ENCODE data around the gene PARD3B. TPM values are rescaled to one million over a fixed set of nuclear protein-coding genes. Genes with fewer than 3 reads are reported as not detected.

PARD3B gene
- total and polyA plus RNA-seq, 2 experiments from 2014 or later: 3.5 to 4.4 TPM

- Histone ChIP-seq H3K79me2 (replicated peaks; ENCODE audit: insufficient read depth) (no peaks in the 10 kb centered on the region), H3K36me3 (ENCODE audit: insufficient read depth) (no peaks in the 10 kb centered on the region), H3K4me1 (ENCODE audit: insufficient read depth) (no peaks in the 10 kb centered on the region), H3K4me3 (no peak overlapping the region), H2AFZ (no peak overlapping the region), H3K27me3 (ENCODE audit: insufficient read depth) (no peaks in the 10 kb centered on the region), H3K27ac (ENCODE audit: low read depth) (no peak overlapping the region), H3K9me2 (ENCODE audit: insufficient read depth) (no peaks in the 10 kb centered on the region), H4K20me1 (replicated peaks; ENCODE audit: insufficient read depth) (no peaks in the 10 kb centered on the region), H3K4me2 (no peak overlapping the region), H3F3A (replicated peaks; ENCODE audit: low read depth) (no peaks in the 10 kb centered on the region)
- Mint-ChIP-seq H3K4me3 (no peak overlapping the region), H3K9me3 (no peaks in the 10 kb centered on the region), H3K27ac (no peak overlapping the region), H3K27me3 (ENCODE audit: insufficient read depth, low read depth, poor library complexity) (no peaks in the 10 kb centered on the region), H3K4me1 (no peaks in the 10 kb centered on the region), H3K36me3 (ENCODE audit: low read depth) (no peaks in the 10 kb centered on the region)
- TF ChIP-seq ZNF114 (CRISPR knock-in tag; IDR thresholded peaks at IDR 0.05): no peak
- no peak for TF ChIP-seq EZH2phosphoT487 (IDR thresholded peaks at IDR 0.05; ENCODE audit: unreplicated experiment)
- TF ChIP-seq CTCF (conservative IDR thresholded peaks at IDR 0.05; ENCODE audit: low read depth in 2 of 2): no peak
- ATAC-seq (no peak), DNase-seq (ENCODE audit: low spot score) (no peak)
Measured at GRCh38 chr2:204608237-204608939, 63.1 kb downstream of the PARD3B start.

- Mint-ChIP-seq H3K4me1 (no peaks in the 10 kb centered on the region), H3K4me3 (no peak overlapping the region)
- no peak for TF ChIP-seq NANOG (IDR thresholded peaks at IDR 0.05; ENCODE audit: borderline replicate concordance)
- TF ChIP-seq REST (IDR thresholded peaks at IDR 0.05; ENCODE audit: unreplicated experiment): no peak
- no peak for TF ChIP-seq ZNF114 (CRISPR knock-in tag; IDR thresholded peaks at IDR 0.05)
- TF ChIP-seq ZNF331 (CRISPR knock-in tag; IDR thresholded peaks at IDR 0.05; ENCODE audit: low read depth): no peak
- TF ChIP-seq STAT1 (IDR thresholded peaks at IDR 0.05; ENCODE audit: unreplicated experiment): no peak
- TF ChIP-seq EZH2phosphoT487 (IDR thresholded peaks at IDR 0.05; ENCODE audit: unreplicated experiment): no peak
- TF ChIP-seq ZNF462 (CRISPR knock-in tag; IDR thresholded peaks at IDR 0.05): no peak
Measured at GRCh38 chr2:204611017-204611631, 65.8 kb downstream of the PARD3B start.

More at GRCh38 chr2:204611017-204611631, 65.8 kb downstream of the PARD3B start:
- no peaks in the 10 kb centered on the region for H3K27me3 ChIP-seq (ENCODE audit: insufficient read depth)
- no peak overlapping the region for H3K27ac ChIP-seq (ENCODE audit: low read depth)
- no peaks in the 10 kb centered on the region for H3F3A ChIP-seq (replicated peaks; ENCODE audit: low read depth)
- no peak overlapping the region for H3K4me3 ChIP-seq
- H4K20me1 ChIP-seq (replicated peaks; ENCODE audit: insufficient read depth): no peaks in the 10 kb centered on the region; the same call in 1 of the 2 replicates
- no peaks in the 10 kb centered on the region for H3K27me3 Mint-ChIP-seq (ENCODE audit: insufficient read depth, low read depth, poor library complexity)
- no peaks in the 10 kb centered on the region for H3K4me1 ChIP-seq (ENCODE audit: insufficient read depth)
- no peaks in the 10 kb centered on the region for H3K9me2 ChIP-seq (ENCODE audit: insufficient read depth)
- no peak overlapping the region for H3K4me2 ChIP-seq
- no peak overlapping the region for H2AFZ ChIP-seq
- H3K36me3 ChIP-seq (ENCODE audit: insufficient read depth): no peaks in the 10 kb centered on the region
- H3K9me3 Mint-ChIP-seq: peaks cover 3% of the 10 kb centered on the region; the same call in 2 of the 3 replicates
- no peaks in the 10 kb centered on the region for H3K79me2 ChIP-seq (replicated peaks; ENCODE audit: insufficient read depth)
- H3K36me3 Mint-ChIP-seq (ENCODE audit: low read depth): peaks cover 3% of the 10 kb centered on the region; the same call in 1 of the 3 replicates
- no peak for ATAC-seq
- DNase-seq (ENCODE audit: low spot score): no peak
- H3K27ac Mint-ChIP-seq: no peak overlapping the region
